Activated naive CD8-positive, alpha-beta T cell treated with anti-CD3 and anti-CD28 coated beads, Interleukin-2, amount 50 U/mL, for 24 hours (primary cell): ENCODE measurements around the gene CMIP.

Experiments
- ATAC-seq: fragments of 150-1000 bp; cut with Tn5 transposase; one replicate; pipeline ENCODE4 v1.10.0; 2021
- DNase-seq: peaks from one replicate; pipeline ENCODE4 v3.0.0; 2021
- H3K27ac Mint-ChIP-seq: one replicate; pipeline ENCODE4 v1.8.0; 2021; ENCODE audit warnings: mild to moderate bottlenecking, mixed read lengths
- H3K27me3 Mint-ChIP-seq: one replicate; pipeline ENCODE4 v1.8.0; 2021; ENCODE audit warnings: mixed read lengths
- H3K36me3 Mint-ChIP-seq: one replicate; pipeline ENCODE4 v1.8.0; 2021; ENCODE audit warnings: low read depth, mixed read lengths
- H3K4me1 Mint-ChIP-seq: one replicate; pipeline ENCODE4 v1.8.0; 2021; ENCODE audit warnings: mixed read lengths
- H3K4me3 Mint-ChIP-seq: one replicate; pipeline ENCODE4 v1.8.0; 2021; ENCODE audit warnings: mild to moderate bottlenecking, moderate library complexity, mixed read lengths
- H3K9me3 Mint-ChIP-seq: one replicate; pipeline ENCODE4 v1.8.0; 2021; ENCODE audit warnings: mixed read lengths

Gene CMIP

GRCh38 chr16:81597079-81597658 is 152.6 kb downstream of the CMIP start:
- no peak overlapping the region for H3K27ac Mint-ChIP-seq
- H3K9me3 Mint-ChIP-seq, result no peaks in the 10 kb centered on the region
- peaks cover 8% of the 10 kb centered on the region for H3K4me1 Mint-ChIP-seq
- H3K4me3 Mint-ChIP-seq, result no peak overlapping the region
- H3K27me3 Mint-ChIP-seq, result no peaks in the 10 kb centered on the region
- no peak for ATAC-seq
- DNase-seq, result no peak
- H3K36me3 Mint-ChIP-seq, result peaks cover 2% of the 10 kb centered on the region

- Mint-ChIP-seq H3K4me3 (no peak overlapping the region), H3K9me3 (no peaks in the 10 kb centered on the region), H3K27me3 (no peaks in the 10 kb centered on the region), H3K27ac (no peak overlapping the region), H3K36me3 (peaks cover 2% of the 10 kb centered on the region), H3K4me1 (peaks cover 8% of the 10 kb centered on the region)
- DNase-seq (no peak), ATAC-seq (no peak)
Measured at GRCh38 chr16:81598083-81598482, 153.5 kb downstream of the CMIP start.

GRCh38 chr16:81599034-81599744 is 154.6 kb downstream of the CMIP start:
- DNase-seq (no peak), ATAC-seq (no peak)
- no peaks in the 10 kb centered on the region for H3K27me3 Mint-ChIP-seq
- H3K27ac Mint-ChIP-seq, result no peak overlapping the region
- H3K4me1 Mint-ChIP-seq, result peaks cover 6% of the 10 kb centered on the region
- no peaks in the 10 kb centered on the region for H3K36me3 Mint-ChIP-seq
- no peaks in the 10 kb centered on the region for H3K9me3 Mint-ChIP-seq
- H3K4me3 Mint-ChIP-seq, result no peak overlapping the region

GRCh38 chr16:81600275-81600674 is 155.7 kb downstream of the CMIP start:
- DNase-seq (no peak), ATAC-seq (no peak)
- H3K36me3 Mint-ChIP-seq, result no peaks in the 10 kb centered on the region
- H3K27ac Mint-ChIP-seq, result no peak overlapping the region
- H3K4me1 Mint-ChIP-seq, result peaks cover 6% of the 10 kb centered on the region
- no peak overlapping the region for H3K4me3 Mint-ChIP-seq
- no peaks in the 10 kb centered on the region for H3K27me3 Mint-ChIP-seq
- no peaks in the 10 kb centered on the region for H3K9me3 Mint-ChIP-seq

- H3K36me3 Mint-ChIP-seq, result no peaks in the 10 kb centered on the region
- H3K9me3 Mint-ChIP-seq, result no peaks in the 10 kb centered on the region
- DNase-seq (no peak), ATAC-seq (no peak)
- no peak overlapping the region for H3K27ac Mint-ChIP-seq
- no peaks in the 10 kb centered on the region for H3K27me3 Mint-ChIP-seq
- H3K4me1 Mint-ChIP-seq, result peaks cover 4% of the 10 kb centered on the region
- no peak overlapping the region for H3K4me3 Mint-ChIP-seq
Measured at GRCh38 chr16:81601008-81601428, 156.4 kb downstream of the CMIP start.

DNA sequence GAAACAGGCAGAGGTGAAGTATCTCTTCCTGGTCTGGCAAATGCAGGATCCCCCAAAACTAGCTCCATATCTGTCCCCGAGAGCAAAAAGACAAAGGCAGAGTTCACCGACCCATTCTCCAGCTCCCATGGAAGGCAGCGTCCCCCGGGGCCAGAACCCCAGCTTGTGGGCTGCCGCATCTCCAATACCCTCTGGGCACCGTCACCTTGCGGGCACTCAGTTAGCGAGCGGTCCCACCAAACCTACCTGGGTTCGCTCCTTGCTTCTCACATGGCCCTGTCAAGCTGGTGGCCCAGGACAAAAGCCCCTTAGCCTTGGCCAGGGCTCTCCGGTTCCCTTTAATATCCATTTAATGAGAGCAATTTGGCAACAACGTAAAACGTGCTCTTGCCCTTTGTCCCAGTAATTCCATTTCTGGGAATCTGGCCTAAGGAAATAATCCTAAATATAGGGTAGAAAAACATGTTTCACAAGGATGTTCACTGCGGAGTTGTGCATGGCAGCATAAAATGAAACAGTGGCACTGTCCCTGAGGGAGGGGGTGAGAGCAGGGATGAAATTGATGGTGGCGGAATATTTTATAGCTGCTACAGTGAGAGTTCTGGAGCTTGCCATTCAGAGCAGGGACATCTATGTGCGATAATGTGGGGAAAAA is 157.1 kb downstream of the CMIP start:
- H3K36me3 Mint-ChIP-seq, result no peaks in the 10 kb centered on the region
- H3K4me3 Mint-ChIP-seq, result no peak overlapping the region
- no peak overlapping the region for H3K27ac Mint-ChIP-seq
- no peaks in the 10 kb centered on the region for H3K9me3 Mint-ChIP-seq
- H3K4me1 Mint-ChIP-seq, result peaks cover 3% of the 10 kb centered on the region
- no peaks in the 10 kb centered on the region for H3K27me3 Mint-ChIP-seq
- DNase-seq (no peak), ATAC-seq (no peak)

DNA sequence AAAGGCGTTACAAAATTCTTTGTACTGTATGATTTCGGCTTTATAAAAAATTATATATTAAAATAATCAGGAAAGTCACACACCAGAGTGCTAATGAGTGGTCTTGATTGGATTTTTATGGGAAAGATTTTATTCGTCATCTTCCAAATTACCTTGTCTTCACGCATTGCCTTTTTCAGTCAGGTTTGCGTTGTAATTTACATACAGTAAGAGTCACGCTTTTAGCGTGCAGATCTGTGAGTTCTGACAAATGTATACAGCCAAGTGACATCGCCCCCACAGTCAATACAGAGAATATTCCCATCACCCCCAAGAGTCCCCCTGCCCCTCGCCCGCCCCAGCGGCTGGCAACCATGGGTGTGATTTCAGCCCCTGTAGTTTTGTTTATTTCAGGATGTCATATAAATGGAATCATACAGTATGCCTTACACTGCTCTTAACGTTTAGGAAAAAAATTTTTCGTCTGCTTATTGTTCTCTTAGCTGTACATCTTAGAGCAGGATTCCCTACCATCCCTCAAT is 157.7 kb downstream of the CMIP start:
- Mint-ChIP-seq H3K4me1 (peaks cover 3% of the 10 kb centered on the region), H3K27me3 (no peaks in the 10 kb centered on the region), H3K9me3 (no peaks in the 10 kb centered on the region), H3K27ac (no peak overlapping the region), H3K36me3 (no peaks in the 10 kb centered on the region), H3K4me3 (no peak overlapping the region)
- no peak for DNase-seq
- no peak for ATAC-seq

- no peak for ATAC-seq
- Mint-ChIP-seq H3K27me3 (no peaks in the 10 kb centered on the region), H3K4me1 (peaks cover 3% of the 10 kb centered on the region), H3K9me3 (no peaks in the 10 kb centered on the region), H3K36me3 (peaks cover under 1% of the 10 kb centered on the region), H3K4me3 (no peak overlapping the region), H3K27ac (no peak overlapping the region)
- no peak for DNase-seq
Measured at GRCh38 chr16:81602792-81603191, 158.2 kb downstream of the CMIP start.

DNA sequence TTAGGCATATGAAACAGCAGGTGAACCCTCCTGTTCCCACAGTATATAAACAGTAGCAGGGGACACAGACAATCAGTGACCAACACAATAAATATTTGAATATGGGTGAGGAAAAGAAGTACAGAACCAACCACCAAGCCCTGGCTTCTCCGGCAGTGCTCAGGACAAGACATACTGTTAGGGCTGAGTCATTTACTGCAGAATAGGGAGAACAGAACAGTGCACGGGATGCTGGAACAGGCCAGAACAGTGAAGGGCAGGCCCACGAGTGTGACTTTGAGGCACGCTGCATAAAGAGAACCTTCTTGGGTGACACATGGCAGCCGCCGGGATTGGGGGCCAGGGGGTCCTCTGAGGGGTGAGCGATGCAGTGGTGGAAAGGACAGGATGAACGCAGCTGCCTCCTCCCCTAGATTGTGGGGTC is 160.4 kb downstream of the CMIP start:
- DNase-seq, result no peak
- Mint-ChIP-seq H3K4me3 (no peak overlapping the region), H3K9me3 (no peaks in the 10 kb centered on the region), H3K27me3 (no peaks in the 10 kb centered on the region), H3K36me3 (peaks cover 3% of the 10 kb centered on the region), H3K27ac (no peak overlapping the region), H3K4me1 (peaks cover 3% of the 10 kb centered on the region)
- no peak for ATAC-seq

DNA sequence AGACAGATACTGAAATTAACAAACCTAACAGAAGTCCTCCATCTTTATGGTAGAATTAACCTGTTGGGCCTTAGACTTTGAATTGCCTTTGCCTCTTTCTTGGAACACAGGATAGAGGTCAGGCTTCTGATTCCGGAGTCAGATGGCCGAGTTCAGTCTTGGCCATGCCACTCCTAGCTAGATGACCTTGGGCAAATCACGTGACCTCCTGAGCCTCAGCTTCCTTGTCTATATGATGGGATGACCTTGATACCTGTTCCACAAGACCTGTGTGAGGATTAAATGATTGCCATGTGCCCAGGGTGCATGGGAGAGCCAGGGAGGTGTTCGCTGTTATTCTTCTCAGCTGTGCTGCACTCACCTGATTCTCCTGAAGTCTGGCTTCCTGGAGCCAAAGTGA is 161.4 kb downstream of the CMIP start:
- no peaks in the 10 kb centered on the region for H3K9me3 Mint-ChIP-seq
- DNase-seq (no peak), ATAC-seq (no peak)
- H3K4me1 Mint-ChIP-seq, result peaks cover 3% of the 10 kb centered on the region
- H3K27ac Mint-ChIP-seq, result no peak overlapping the region
- peaks cover 3% of the 10 kb centered on the region for H3K36me3 Mint-ChIP-seq
- no peaks in the 10 kb centered on the region for H3K27me3 Mint-ChIP-seq
- H3K4me3 Mint-ChIP-seq, result no peak overlapping the region

DNA sequence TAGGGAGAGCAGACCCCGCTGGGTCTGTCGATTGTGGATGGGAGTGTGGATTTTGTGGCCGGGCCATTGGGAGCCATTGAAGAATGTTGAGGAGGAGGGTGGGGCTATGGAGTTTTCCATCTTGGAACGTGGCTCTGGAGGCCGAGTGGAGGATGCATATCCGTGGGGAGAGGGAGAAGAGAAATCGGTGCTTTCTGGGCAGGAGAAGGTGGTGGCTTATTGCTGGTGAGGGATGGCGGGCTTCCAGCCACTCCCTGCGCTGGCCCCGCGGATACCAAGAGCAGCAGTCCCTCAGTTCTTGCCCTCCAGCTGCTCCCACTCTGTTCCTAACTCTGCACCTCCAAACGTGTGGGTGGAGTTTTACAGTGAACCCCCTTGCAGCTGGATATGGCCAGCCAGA is 162.4 kb downstream of the CMIP start:
- H3K4me3 Mint-ChIP-seq, result no peak overlapping the region
- no peak overlapping the region for H3K27ac Mint-ChIP-seq
- no peak for DNase-seq
- ATAC-seq, result no peak
- peaks cover 3% of the 10 kb centered on the region for H3K4me1 Mint-ChIP-seq
- peaks cover 3% of the 10 kb centered on the region for H3K36me3 Mint-ChIP-seq
- H3K27me3 Mint-ChIP-seq, result no peaks in the 10 kb centered on the region
- H3K9me3 Mint-ChIP-seq, result no peaks in the 10 kb centered on the region

DNA sequence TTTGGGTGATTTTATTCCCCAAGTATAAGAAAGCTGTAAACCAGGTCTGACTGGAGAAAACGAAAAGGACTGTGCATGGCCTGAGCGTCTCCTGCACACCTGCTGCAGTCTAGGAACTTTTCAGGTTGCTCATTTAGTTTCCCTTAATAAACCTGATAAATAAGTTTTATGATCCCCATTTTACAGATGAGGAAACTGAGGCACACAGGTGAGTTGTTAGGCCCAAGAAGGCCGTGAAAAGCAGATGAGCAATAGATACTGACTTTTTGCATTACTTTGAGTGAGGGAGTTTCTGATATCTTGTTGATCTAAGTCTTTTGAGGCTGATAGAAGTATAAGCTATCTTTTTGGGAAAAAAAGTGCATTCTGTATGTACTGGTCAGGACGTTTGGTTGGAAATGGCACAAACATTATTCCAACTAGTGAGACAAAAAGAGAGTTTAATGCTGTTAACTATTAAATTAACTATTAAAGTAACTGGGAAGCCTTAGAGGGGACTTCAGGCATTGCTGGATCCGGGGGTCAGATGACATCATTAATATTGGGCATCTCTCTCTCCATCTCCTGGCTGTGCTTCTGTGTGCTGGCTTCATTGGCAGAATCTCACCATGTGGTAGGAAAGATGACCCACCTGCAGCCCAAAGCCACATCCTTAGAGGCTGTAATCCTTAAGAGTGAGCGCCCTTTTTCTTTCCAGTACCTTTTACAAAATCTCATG is 163.4 kb downstream of the CMIP start:
- DNase-seq (no peak), ATAC-seq (no peak)
- H3K4me1 Mint-ChIP-seq, result peaks cover 3% of the 10 kb centered on the region
- H3K27me3 Mint-ChIP-seq, result no peaks in the 10 kb centered on the region
- peaks cover 3% of the 10 kb centered on the region for H3K36me3 Mint-ChIP-seq
- no peak overlapping the region for H3K4me3 Mint-ChIP-seq
- no peak overlapping the region for H3K27ac Mint-ChIP-seq
- no peaks in the 10 kb centered on the region for H3K9me3 Mint-ChIP-seq

DNA sequence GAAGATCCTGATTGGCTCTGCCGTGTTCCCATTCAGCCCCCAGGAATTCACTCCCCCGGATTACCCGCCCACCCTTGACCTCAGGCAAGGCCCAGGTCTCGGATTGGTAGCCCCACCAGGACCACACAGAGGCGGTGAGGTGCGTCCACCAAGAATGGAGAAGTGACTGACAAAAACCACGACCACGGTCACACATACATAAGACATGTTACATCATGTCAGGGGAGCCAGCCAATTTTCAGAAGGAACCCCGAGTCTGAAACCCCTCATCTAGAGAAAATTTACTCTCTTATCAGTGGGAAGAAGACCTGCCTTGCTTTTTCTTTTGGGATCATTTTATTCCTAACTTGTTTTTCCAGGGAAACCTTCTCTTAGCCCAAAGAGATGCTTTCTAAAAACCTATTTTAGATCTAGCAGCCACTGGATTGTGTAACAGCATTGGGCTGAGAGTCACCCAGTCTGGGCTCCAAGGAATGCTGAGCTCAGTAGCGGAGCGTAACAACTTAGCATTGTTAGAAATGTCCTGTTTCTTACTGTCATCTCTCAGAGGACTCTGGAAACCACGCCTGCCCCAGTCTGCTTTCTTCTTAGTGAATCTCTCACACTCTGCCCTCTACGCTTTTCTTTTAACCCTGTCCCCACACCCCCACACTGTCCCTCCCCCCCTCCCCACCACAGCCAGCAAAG is 164.1 kb downstream of the CMIP start:
- no peak for DNase-seq
- Mint-ChIP-seq H3K27ac (no peak overlapping the region), H3K4me1 (peaks cover 3% of the 10 kb centered on the region), H3K9me3 (no peaks in the 10 kb centered on the region), H3K36me3 (peaks cover 3% of the 10 kb centered on the region), H3K4me3 (no peak overlapping the region), H3K27me3 (no peaks in the 10 kb centered on the region)
- no peak for ATAC-seq

GRCh38 chr16:81609323-81609892 is 164.8 kb downstream of the CMIP start:
- Mint-ChIP-seq H3K9me3 (no peaks in the 10 kb centered on the region), H3K4me3 (no peak overlapping the region), H3K27me3 (no peaks in the 10 kb centered on the region), H3K4me1 (peaks cover 3% of the 10 kb centered on the region), H3K36me3 (peaks cover 3% of the 10 kb centered on the region), H3K27ac (no peak overlapping the region)
- DNase-seq, result no peak
- ATAC-seq, result no peak
